Esophagus squamous epithelium (tissue), 5 donors: ENCODE data around the gene R3HCC1L. TPM values are rescaled to one million over a fixed set of nuclear protein-coding genes. Genes with fewer than 3 reads are reported as not detected.

Experiments used
- DNase-seq: peaks from one replicate; lab custom pipeline; 2025; lab: John Stamatoyannopoulos, UW
- H3K27ac ChIP-seq, 4 donors: fragments of 200-600 bp; sonication (generic); one replicate each; pipeline ENCODE4 v1.5.1; 2016 to 2019; ENCODE audit warnings: mild to moderate bottlenecking in 1 of 4
- H3K27me3 ChIP-seq, 4 donors: fragments of 200-600 bp; sonication (generic); 1 replicate in 3 of 4; 2 replicates in 1 of 4; pipeline versions ENCODE4 v1.5.1 to v1.6.0; 2017 to 2021; ENCODE audit warnings: antibody characterized with exemption in 1 of 4
- H3K36me3 ChIP-seq, 3 donors: fragments of 200-600 bp; sonication (generic); one replicate each; pipeline ENCODE4 v1.5.1; 2016 to 2019
- H3K4me1 ChIP-seq, 3 donors: fragments of 200-600 bp; sonication (generic); one replicate each; pipeline ENCODE4 v1.5.1; 2017 to 2019
- H3K4me3 ChIP-seq, 4 donors: fragments of 200-600 bp; sonication (generic); 1 replicate in 3 of 4; 2 replicates in 1 of 4; pipeline ENCODE4 v1.5.1; 2016 to 2019; ENCODE audit warnings: mild to moderate bottlenecking in 2 of 4, moderate library complexity in 1 of 4
- H3K9me3 ChIP-seq, 3 donors: fragments of 200-600 bp; sonication (generic); one replicate each; pipeline ENCODE4 v1.5.1; 2016 to 2019
- POLR2A ChIP-seq, 4 donors: fragments of 450-650 bp; IDR thresholded peaks; one replicate each; pipeline ENCODE4 v1.6.1; 2017; ENCODE audit warnings: antibody characterized with exemption in 4 of 4, mild to moderate bottlenecking in 4 of 4, moderate library complexity in 3 of 4
- WGBS, 2 donors: methylation state at CpG; one replicate each; pipeline ENCODE4 v1.1.5; 2018; 5-methylcytosine and 5-hydroxymethylcytosine counted together
- intact Hi-C: fragments of 100-400 bp; cut with DNase I; formaldehyde crosslinking; loops from one replicate; pipeline ENCODE4 v1.15.0; 2022
- total RNA-seq, 4 donors: library from RNA; depleted of rRNA; stranded (reverse); fragments of >200 nt; gene quantifications; one replicate each; pipeline ENCODE4 v1.1.0, GENCODE V29; 2016
- TF ChIP-seq, protein P1 (sequence below), 6 experiments: fragments of 450-650 bp in 4 of 6; fragments of 200-600 bp in 2 of 6; sonication (generic) in 2 of 6; IDR thresholded peaks; one replicate each; pipeline ENCODE4 v1.5.1; 2016 to 2019; ENCODE audit warnings: antibody characterized with exemption in 6 of 6, mild to moderate bottlenecking in 4 of 6, moderate library complexity in 4 of 6
- donor health status: DM: yes; HTN: yes; CAD: no.

R3HCC1L gene
- total RNA-seq, 4 donors from 2014 or later, result 5.5 to 12.5 (median 10.1) TPM

DNA sequence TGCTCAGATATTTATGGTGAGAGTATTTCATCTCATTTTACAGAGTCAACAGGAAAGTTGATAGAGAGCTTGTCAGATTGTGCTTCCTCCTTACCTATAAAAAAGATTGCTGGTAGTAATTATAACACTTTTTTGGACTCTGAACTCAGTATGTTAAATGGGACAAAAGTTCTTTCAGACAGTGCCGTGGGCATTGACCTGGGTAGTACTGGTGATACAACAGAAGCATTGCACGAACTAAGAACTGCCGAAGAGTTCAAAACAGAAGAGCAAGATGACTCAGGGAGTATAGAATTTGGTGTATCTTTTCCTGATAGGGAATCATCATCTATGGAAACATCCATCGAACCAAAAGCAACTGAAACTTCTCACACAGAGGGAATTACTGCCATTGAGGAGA lies 75.0 kb downstream of the R3HCC1L start:
- no peak for DNase-seq
- 77 to 93% methylated on average over 4 of the region's 4 CpGs for WGBS, 2 donors
- Histone ChIP-seq H3K27ac (no peak overlapping the region), H3K4me1 (peaks cover 0 to 27% (median 0%) of the 10 kb centered on the region in 3 donors), H3K27me3 (no peaks in the 10 kb centered on the region), H3K4me3 (no peak overlapping the region), H3K36me3 (peaks cover 0 to 39% (median 0%) of the 10 kb centered on the region in 3 donors), H3K9me3 (no peaks in the 10 kb centered on the region)
- no peak for TF ChIP-seq POLR2A (IDR thresholded peaks at IDR 0.05)
- TF ChIP-seq, protein P1, sequence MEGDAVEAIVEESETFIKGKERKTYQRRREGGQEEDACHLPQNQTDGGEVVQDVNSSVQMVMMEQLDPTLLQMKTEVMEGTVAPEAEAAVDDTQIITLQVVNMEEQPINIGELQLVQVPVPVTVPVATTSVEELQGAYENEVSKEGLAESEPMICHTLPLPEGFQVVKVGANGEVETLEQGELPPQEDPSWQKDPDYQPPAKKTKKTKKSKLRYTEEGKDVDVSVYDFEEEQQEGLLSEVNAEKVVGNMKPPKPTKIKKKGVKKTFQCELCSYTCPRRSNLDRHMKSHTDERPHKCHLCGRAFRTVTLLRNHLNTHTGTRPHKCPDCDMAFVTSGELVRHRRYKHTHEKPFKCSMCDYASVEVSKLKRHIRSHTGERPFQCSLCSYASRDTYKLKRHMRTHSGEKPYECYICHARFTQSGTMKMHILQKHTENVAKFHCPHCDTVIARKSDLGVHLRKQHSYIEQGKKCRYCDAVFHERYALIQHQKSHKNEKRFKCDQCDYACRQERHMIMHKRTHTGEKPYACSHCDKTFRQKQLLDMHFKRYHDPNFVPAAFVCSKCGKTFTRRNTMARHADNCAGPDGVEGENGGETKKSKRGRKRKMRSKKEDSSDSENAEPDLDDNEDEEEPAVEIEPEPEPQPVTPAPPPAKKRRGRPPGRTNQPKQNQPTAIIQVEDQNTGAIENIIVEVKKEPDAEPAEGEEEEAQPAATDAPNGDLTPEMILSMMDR (IDR thresholded peaks at IDR 0.05), result no peak
- intact Hi-C loops, result no loop called here

DNA sequence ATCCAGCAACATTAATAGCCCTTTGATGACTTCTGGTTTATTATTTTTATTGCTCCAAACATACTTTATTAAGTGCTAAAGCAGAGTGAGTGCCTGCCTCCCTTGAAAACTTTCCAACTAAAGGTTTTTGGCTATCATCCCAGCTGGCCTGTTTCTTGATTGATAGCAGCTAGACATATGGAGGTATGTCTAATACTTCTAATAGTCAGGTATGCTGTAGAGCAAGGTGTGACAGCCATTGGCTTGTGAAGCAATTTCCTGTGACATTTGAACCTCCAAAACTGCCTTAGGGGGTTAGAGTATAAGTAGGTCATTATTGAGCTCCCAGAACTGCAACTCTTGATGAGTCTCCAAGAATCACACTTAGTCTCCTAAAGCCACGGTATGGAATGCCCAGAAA lies 77.7 kb downstream of the R3HCC1L start:
- intact Hi-C loops, result no loop called here
- WGBS, 2 donors, result 33 to 36% methylated on average over 1 of the region's 1 CpG
- Histone ChIP-seq H3K27me3 (no peaks in the 10 kb centered on the region), H3K4me1 (peaks cover 0 to 27% (median 0%) of the 10 kb centered on the region in 3 donors), H3K36me3 (peaks cover 0 to 45% (median 0%) of the 10 kb centered on the region in 3 donors), H3K27ac (no peak overlapping the region), H3K4me3 (no peak overlapping the region), H3K9me3 (peaks cover 0 to 4% (median 0%) of the 10 kb centered on the region in 3 donors)
- DNase-seq, result no peak
- TF ChIP-seq, protein P1 (IDR thresholded peaks at IDR 0.05), result no peak
- TF ChIP-seq POLR2A (IDR thresholded peaks at IDR 0.05), result no peak

DNA sequence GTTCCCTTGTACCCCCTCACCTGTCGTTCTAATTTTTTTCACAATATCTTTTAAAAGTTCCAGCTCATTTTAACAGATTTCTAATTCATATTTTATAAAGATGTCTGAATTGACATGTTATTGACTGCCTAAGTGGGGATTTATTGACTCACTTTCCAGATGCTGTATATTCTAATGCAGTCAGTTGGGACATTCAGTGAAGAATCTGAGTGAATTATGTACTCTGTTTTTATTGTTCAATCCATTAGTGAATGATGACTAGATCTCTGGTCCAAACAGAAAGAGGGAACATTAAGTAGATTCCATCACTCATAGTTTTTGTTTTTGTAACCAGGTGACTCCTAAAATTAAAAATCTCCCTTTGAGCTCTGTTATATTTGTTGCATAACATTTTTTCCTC lies 79.3 kb downstream of the R3HCC1L start:
- no peak for DNase-seq
- intact Hi-C loops, result no loop called here
- 91 to 93% methylated on average over 1 of the region's 1 CpG for WGBS, 2 donors
- Histone ChIP-seq H3K27me3 (no peaks in the 10 kb centered on the region), H3K36me3 (peaks cover 0 to 31% (median 0%) of the 10 kb centered on the region in 3 donors), H3K4me1 (peaks cover 0 to 27% (median 0%) of the 10 kb centered on the region in 3 donors), H3K27ac (no peak overlapping the region), H3K9me3 (peaks cover 0 to 9% (median 0%) of the 10 kb centered on the region in 3 donors), H3K4me3 (no peak overlapping the region)
- TF ChIP-seq POLR2A (IDR thresholded peaks at IDR 0.05), result no peak
- TF ChIP-seq, protein P1 (IDR thresholded peaks at IDR 0.05), result no peak

DNA sequence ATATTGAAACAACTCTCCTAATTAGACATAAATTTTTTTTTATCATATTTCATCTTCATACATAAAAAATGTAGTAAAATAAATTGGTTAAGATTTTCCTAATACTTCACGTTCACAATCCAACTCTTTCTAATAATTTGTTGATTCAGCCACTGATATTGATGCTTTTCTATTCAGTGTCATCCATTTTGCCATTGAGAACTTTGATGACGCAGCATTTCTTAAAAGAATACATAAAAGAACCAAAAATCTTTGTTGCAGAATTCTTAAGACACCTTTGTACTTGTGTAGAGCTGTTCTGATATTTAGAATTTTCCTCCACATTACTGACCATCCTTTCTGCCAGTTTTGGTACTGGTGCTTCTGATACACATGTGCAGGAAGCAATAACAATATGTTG lies 80.9 kb downstream of the R3HCC1L start:
- Histone ChIP-seq H3K27ac (no peak overlapping the region), H3K4me1 (peaks cover 0 to 27% (median 0%) of the 10 kb centered on the region in 3 donors), H3K4me3 (no peak overlapping the region), H3K9me3 (peaks cover 0 to 23% (median 4%) of the 10 kb centered on the region in 3 donors), H3K27me3 (no peaks in the 10 kb centered on the region), H3K36me3 (peaks cover 0 to 18% (median 0%) of the 10 kb centered on the region in 3 donors)
- DNase-seq, result no peak
- no peak for TF ChIP-seq POLR2A (IDR thresholded peaks at IDR 0.05)
- TF ChIP-seq, protein P1 (IDR thresholded peaks at IDR 0.05), result no peak
- WGBS, 2 donors, result 92 to 96% methylated on average over 2 of the region's 2 CpGs
- intact Hi-C loops, result no loop called here

DNA sequence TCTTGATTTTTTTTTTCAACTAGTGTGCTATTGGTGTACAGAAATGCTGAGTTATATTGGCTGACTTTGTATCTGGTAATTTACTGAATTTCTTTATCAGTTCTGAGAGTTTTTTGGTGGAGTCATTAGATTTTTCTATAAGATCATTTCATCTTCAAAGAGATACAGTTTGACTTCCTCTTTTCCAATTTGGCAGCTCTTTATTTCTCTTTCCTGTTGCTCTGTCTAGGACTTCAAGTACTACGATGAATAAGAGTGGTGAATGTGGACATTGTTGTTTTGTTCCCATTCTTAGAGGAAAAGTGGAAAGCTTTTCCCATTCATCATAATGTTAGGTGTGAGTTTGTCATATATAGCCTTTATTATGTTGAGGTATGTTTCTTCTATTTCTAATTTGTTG lies 83.3 kb downstream of the R3HCC1L start:
- WGBS, 2 donors, result 29 to 76% methylated on average over 1 of the region's 1 CpG
- TF ChIP-seq, protein P1 (IDR thresholded peaks at IDR 0.05), result no peak
- no peak for TF ChIP-seq POLR2A (IDR thresholded peaks at IDR 0.05)
- Histone ChIP-seq H3K9me3 (peaks cover 0 to 23% (median 4%) of the 10 kb centered on the region in 3 donors), H3K27me3 (no peaks in the 10 kb centered on the region), H3K27ac (no peak overlapping the region), H3K4me1 (peaks cover 0 to 13% (median 0%) of the 10 kb centered on the region in 3 donors), H3K4me3 (no peak overlapping the region), H3K36me3 (peaks cover 0 to 10% (median 0%) of the 10 kb centered on the region in 3 donors)
- intact Hi-C loops, result no loop called here
- no peak for DNase-seq
